Lung (tissue), 12 donors: ENCODE measurements around the gene CD79A. TPM values are rescaled to one million over a fixed set of nuclear protein-coding genes. Genes with fewer than 3 reads are reported as not detected.

Experiments
- ATAC-seq: fragments of 200-7000 bp; cut with Tn5 transposase; one replicate; pipeline ENCODE4 v1.9.1; 2020; ENCODE audit warnings: moderate number of reproducible peaks; ENCODE audit not compliant: insufficient read depth, low FRiP score
- DNase-seq, 3 donors: peaks; one replicate each; pipeline ENCODE4 v3.0.0-alpha.2; 2013 to 2017
- H3K27ac ChIP-seq, 2 donors: one replicate each; pipeline ENCODE4 v1.5.1; 2013; ENCODE audit warnings: mild to moderate bottlenecking in 2 of 2, moderate library complexity in 2 of 2, control low read depth in 1 of 2, inconsistent platforms in 1 of 2, low read depth in 1 of 2, low read length in 1 of 2
- H3K27me3 ChIP-seq, 3 donors: one replicate each; pipeline ENCODE4 v1.5.1; 2013; ENCODE audit warnings: low read length in 2 of 3; ENCODE audit not compliant: control insufficient read depth in 3 of 3, insufficient read depth in 3 of 3
- H3K36me3 ChIP-seq, 4 donors: one replicate each; pipeline ENCODE4 v1.5.1; 2013; ENCODE audit warnings: low read length in 4 of 4, mild to moderate bottlenecking in 1 of 4, moderate library complexity in 1 of 4; ENCODE audit not compliant: control insufficient read depth in 4 of 4, insufficient read depth in 4 of 4
- H3K4me1 ChIP-seq, 5 donors: one replicate each; pipeline ENCODE4 v1.5.1; 2013; ENCODE audit warnings: low read length in 5 of 5, mild to moderate bottlenecking in 2 of 5, moderate library complexity in 1 of 5; ENCODE audit not compliant: control insufficient read depth in 5 of 5, insufficient read depth in 5 of 5
- H3K4me3 ChIP-seq: one replicate; pipeline ENCODE4 v1.5.1; 2013; ENCODE audit warnings: mild to moderate bottlenecking, control low read depth, moderate library complexity
- H3K9ac ChIP-seq, 2 donors: one replicate each; pipeline ENCODE4 v1.5.1; 2013; ENCODE audit warnings: low read length in 2 of 2, control low read depth in 1 of 2; ENCODE audit not compliant: insufficient read depth in 1 of 2
- H3K9me3 ChIP-seq, 4 donors: one replicate each; pipeline ENCODE4 v1.5.1; 2013; ENCODE audit warnings: low read length in 3 of 4, mild to moderate bottlenecking in 1 of 4, moderate library complexity in 1 of 4; ENCODE audit not compliant: control insufficient read depth in 4 of 4, insufficient read depth in 3 of 4
- WGBS, 2 donors: extraction: QIAGEN DNeasy Blood & Tissue Kit; methylation state at CpG; one replicate each; pipeline ENCODE4 v1.1.7; 2013; 5-methylcytosine and 5-hydroxymethylcytosine counted together
- polyA plus RNA-seq, 2 donors: library from polyadenylated mRNA; stranded (reverse); fragments of 200-250 nt; gene quantifications; one replicate each; pipeline ENCODE4 v1.2.1, GENCODE V29; 2013
- total RNA-seq, 2 donors: library from RNA; depleted of rRNA in 1 of 2; stranded (reverse); fragments of >200 nt in 1 of 2; gene quantifications; one replicate each; pipeline ENCODE4 v1.2.1, GENCODE V29; 2014 to 2021
- TF ChIP-seq, protein P1 (sequence below): IDR thresholded peaks from 2 replicates; pipeline ENCODE4 v1.5.1; 2012; ENCODE audit warnings: mild to moderate bottlenecking; ENCODE audit errors: control extremely low read depth, extremely low read depth
- donor health status: control.
- donor health status: control.
- donor health status: Bipolar disorder and iron deficiency.
- donor health status: healthy.
- donor health status: DM: yes; HTN: yes; CAD: no.

The CD79A gene
- total and polyA plus RNA-seq, 4 donors, result 1.4 to 14.8 (median 5.9) TPM

DNA sequence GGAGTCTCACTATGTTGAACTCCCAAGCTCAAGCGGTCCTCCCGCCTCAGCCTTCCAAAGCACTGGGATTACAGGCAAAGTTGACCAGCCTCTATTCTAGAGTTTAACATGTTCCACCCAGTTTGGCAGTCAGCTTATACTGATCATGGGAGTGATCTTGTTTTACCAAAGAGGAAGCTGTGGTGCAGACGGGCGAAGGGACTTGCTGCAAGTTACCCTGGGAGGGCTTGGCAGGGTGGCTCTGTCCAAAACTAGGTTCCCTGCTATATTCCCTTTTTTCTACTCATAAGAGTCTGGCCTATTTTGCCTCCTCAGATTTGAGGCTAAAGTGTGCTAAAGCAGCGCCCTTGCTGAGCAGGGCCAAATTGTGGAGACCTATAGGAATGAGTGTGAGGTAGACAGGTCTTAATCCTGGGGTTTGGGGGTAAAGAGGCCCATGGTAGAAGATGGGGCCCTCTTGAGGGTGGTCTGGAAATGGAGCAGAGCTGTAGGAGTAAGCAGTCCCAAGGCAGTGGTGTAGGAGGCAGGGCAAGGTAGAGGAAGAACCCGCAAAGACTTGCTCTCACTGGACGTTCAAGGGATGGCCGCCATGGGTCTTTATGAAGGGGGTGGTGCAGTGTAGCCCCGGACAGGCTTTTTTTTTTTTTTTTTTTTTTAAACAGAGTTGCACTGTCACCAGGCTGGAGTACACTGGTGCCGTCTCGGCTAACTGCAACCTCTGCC, 13.7 kb upstream of the CD79A start:
- TF ChIP-seq, protein P1, sequence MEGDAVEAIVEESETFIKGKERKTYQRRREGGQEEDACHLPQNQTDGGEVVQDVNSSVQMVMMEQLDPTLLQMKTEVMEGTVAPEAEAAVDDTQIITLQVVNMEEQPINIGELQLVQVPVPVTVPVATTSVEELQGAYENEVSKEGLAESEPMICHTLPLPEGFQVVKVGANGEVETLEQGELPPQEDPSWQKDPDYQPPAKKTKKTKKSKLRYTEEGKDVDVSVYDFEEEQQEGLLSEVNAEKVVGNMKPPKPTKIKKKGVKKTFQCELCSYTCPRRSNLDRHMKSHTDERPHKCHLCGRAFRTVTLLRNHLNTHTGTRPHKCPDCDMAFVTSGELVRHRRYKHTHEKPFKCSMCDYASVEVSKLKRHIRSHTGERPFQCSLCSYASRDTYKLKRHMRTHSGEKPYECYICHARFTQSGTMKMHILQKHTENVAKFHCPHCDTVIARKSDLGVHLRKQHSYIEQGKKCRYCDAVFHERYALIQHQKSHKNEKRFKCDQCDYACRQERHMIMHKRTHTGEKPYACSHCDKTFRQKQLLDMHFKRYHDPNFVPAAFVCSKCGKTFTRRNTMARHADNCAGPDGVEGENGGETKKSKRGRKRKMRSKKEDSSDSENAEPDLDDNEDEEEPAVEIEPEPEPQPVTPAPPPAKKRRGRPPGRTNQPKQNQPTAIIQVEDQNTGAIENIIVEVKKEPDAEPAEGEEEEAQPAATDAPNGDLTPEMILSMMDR, result no peak
- no peak overlapping the region for H3K27ac ChIP-seq
- H3K9ac ChIP-seq, result no peak overlapping the region
- no peak for DNase-seq
- H3K9me3 ChIP-seq, result no peaks in the 10 kb centered on the region
- no peak overlapping the region for H3K4me3 ChIP-seq
- peaks cover 8 to 20% (median 12%) of the 10 kb centered on the region in 5 donors for H3K4me1 ChIP-seq
- ATAC-seq, result no peak
- no peaks in the 10 kb centered on the region for H3K27me3 ChIP-seq
- WGBS, 2 donors, result 77 to 83% methylated on average over 11 of the region's 11 CpGs
- H3K36me3 ChIP-seq, result peaks cover 18 to 38% (median 36%) of the 10 kb centered on the region in 4 donors

GRCh38 chr19:41864374-41864773, 12.7 kb upstream of the CD79A start:
- Histone ChIP-seq H3K4me3 (no peak overlapping the region), H3K27me3 (no peaks in the 10 kb centered on the region), H3K9me3 (no peaks in the 10 kb centered on the region), H3K4me1 (peaks cover 8 to 17% (median 12%) of the 10 kb centered on the region in 5 donors), H3K9ac (no peak overlapping the region), H3K27ac (no peak overlapping the region), H3K36me3 (peaks cover 26 to 45% (median 37%) of the 10 kb centered on the region in 4 donors)
- DNase-seq, result no peak
- WGBS, 2 donors, result 90 to 94% methylated on average over 5 of the region's 5 CpGs
- no peak for ATAC-seq
- TF ChIP-seq, protein P1, result no peak

GRCh38 chr19:41866284-41866683, 10.8 kb upstream of the CD79A start:
- peaks cover 31 to 60% (median 36%) of the 10 kb centered on the region in 4 donors for H3K36me3 ChIP-seq
- H3K9me3 ChIP-seq, result no peaks in the 10 kb centered on the region
- ATAC-seq, result no peak
- TF ChIP-seq, protein P1, result no peak
- H3K4me3 ChIP-seq, result no peak overlapping the region
- H3K27ac ChIP-seq, result no peak overlapping the region
- peaks cover 3 to 15% (median 7%) of the 10 kb centered on the region in 5 donors for H3K4me1 ChIP-seq
- 89 to 94% methylated on average over 3 of the region's 3 CpGs for WGBS, 2 donors
- no peak for DNase-seq
- H3K9ac ChIP-seq, result no peak overlapping the region
- H3K27me3 ChIP-seq, result no peaks in the 10 kb centered on the region
